ENCODE data around the gene ETS1.

Gene ETS1

DNA sequence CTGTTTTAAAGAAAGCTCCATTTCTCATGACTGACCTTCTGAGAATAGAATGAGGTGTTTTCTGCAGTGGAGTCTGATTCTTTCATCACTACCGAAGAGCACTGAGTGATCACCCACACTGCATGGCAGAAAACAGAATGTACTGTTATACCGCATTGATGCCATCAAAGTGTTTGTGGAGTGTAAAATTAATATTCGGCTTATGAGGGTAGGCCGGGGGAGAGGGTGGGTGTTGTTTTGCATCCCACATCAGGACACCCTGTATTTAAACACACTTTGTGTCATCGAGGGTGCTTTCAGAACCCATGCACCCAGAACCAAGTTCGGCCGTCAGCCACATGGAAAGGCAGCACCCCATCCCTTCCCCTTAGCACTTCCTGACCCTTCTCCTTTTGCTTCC lies 41.3 kb upstream of the ETS1 start:
- H2AFZ ChIP-seq (ENCODE audit: low read length): no peak overlapping the region
- no peak overlapping the region for H3K4me3 ChIP-seq (ENCODE audit: low read length)
- H3K9me2 ChIP-seq (replicated peaks; ENCODE audit: insufficient read depth, low read length): no peaks in the 10 kb centered on the region
- no peaks in the 10 kb centered on the region for H4K20me1 ChIP-seq (ENCODE audit: insufficient read depth, low read length)
- H3K36me3 ChIP-seq (replicated peaks; ENCODE audit: insufficient read depth, low read length): no peaks in the 10 kb centered on the region
- H3F3A ChIP-seq (ENCODE audit: insufficient read depth, low read length): peaks cover 12% of the 10 kb centered on the region
- TF ChIP-seq, protein P1, sequence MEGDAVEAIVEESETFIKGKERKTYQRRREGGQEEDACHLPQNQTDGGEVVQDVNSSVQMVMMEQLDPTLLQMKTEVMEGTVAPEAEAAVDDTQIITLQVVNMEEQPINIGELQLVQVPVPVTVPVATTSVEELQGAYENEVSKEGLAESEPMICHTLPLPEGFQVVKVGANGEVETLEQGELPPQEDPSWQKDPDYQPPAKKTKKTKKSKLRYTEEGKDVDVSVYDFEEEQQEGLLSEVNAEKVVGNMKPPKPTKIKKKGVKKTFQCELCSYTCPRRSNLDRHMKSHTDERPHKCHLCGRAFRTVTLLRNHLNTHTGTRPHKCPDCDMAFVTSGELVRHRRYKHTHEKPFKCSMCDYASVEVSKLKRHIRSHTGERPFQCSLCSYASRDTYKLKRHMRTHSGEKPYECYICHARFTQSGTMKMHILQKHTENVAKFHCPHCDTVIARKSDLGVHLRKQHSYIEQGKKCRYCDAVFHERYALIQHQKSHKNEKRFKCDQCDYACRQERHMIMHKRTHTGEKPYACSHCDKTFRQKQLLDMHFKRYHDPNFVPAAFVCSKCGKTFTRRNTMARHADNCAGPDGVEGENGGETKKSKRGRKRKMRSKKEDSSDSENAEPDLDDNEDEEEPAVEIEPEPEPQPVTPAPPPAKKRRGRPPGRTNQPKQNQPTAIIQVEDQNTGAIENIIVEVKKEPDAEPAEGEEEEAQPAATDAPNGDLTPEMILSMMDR (IDR thresholded peaks at IDR 0.05; ENCODE audit: low read length): no peak
- TF ChIP-seq EZH2phosphoT487 (IDR thresholded peaks at IDR 0.05; ENCODE audit: low read length) (no peak), EZH2 (optimal IDR thresholded peaks at IDR 0.05; ENCODE audit: low read depth, low read length) (no peak)
- H3K27me3 ChIP-seq (replicated peaks; ENCODE audit: insufficient read depth, low read length): no peaks in the 10 kb centered on the region
- no peak overlapping the region for H3K4me2 ChIP-seq (ENCODE audit: low read depth, low read length)
- H3K4me1 ChIP-seq (ENCODE audit: low read length): peaks cover 46% of the 10 kb centered on the region
- DNase-seq: no peak
- no peak overlapping the region for H3K27ac ChIP-seq (ENCODE audit: low read length)
- H3K79me2 ChIP-seq (ENCODE audit: low read length): no peaks in the 10 kb centered on the region
- no peak overlapping the region for H3K9ac ChIP-seq (ENCODE audit: low read length)
- H3K9me3 ChIP-seq (replicated peaks; ENCODE audit: insufficient read depth, low read length): no peaks in the 10 kb centered on the region

DNA sequence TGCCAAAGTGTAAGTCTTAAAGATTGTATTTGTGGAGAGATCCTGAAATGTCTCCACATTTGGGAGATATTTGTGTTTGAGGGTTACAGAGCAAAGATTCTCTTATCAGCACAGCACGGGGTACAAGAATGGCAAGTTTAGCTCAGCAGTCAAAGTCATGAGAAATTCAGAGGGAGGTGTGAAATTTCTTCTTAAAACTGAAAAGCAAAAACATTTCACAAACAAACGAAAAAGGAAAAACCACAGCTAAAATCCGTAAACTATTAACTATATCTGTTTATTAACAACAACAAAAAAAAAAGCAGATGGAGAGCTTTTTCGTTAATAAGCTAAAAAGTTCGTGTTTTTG lies 40.9 kb upstream of the ETS1 start:
- H3F3A ChIP-seq (ENCODE audit: insufficient read depth, low read length): peaks cover 16% of the 10 kb centered on the region
- H3K27me3 ChIP-seq (replicated peaks; ENCODE audit: insufficient read depth, low read length): no peaks in the 10 kb centered on the region
- no peak overlapping the region for H3K9ac ChIP-seq (ENCODE audit: low read length)
- no peak overlapping the region for H3K4me2 ChIP-seq (ENCODE audit: low read depth, low read length)
- DNase-seq: no peak
- TF ChIP-seq, protein P1 (IDR thresholded peaks at IDR 0.05; ENCODE audit: low read length): no peak
- TF ChIP-seq EZH2 (optimal IDR thresholded peaks at IDR 0.05; ENCODE audit: low read depth, low read length): no peak
- no peak for TF ChIP-seq EZH2phosphoT487 (IDR thresholded peaks at IDR 0.05; ENCODE audit: low read length)
- no peaks in the 10 kb centered on the region for H3K79me2 ChIP-seq (ENCODE audit: low read length)
- no peak overlapping the region for H3K27ac ChIP-seq (ENCODE audit: low read length)
- H2AFZ ChIP-seq (ENCODE audit: low read length): no peak overlapping the region
- H4K20me1 ChIP-seq (ENCODE audit: insufficient read depth, low read length): no peaks in the 10 kb centered on the region
- H3K9me2 ChIP-seq (replicated peaks; ENCODE audit: insufficient read depth, low read length): no peaks in the 10 kb centered on the region
- no peaks in the 10 kb centered on the region for H3K36me3 ChIP-seq (replicated peaks; ENCODE audit: insufficient read depth, low read length)
- H3K9me3 ChIP-seq (replicated peaks; ENCODE audit: insufficient read depth, low read length): no peaks in the 10 kb centered on the region
- peaks cover 49% of the 10 kb centered on the region for H3K4me1 ChIP-seq (ENCODE audit: low read length)
- no peak overlapping the region for H3K4me3 ChIP-seq (ENCODE audit: low read length)

DNA sequence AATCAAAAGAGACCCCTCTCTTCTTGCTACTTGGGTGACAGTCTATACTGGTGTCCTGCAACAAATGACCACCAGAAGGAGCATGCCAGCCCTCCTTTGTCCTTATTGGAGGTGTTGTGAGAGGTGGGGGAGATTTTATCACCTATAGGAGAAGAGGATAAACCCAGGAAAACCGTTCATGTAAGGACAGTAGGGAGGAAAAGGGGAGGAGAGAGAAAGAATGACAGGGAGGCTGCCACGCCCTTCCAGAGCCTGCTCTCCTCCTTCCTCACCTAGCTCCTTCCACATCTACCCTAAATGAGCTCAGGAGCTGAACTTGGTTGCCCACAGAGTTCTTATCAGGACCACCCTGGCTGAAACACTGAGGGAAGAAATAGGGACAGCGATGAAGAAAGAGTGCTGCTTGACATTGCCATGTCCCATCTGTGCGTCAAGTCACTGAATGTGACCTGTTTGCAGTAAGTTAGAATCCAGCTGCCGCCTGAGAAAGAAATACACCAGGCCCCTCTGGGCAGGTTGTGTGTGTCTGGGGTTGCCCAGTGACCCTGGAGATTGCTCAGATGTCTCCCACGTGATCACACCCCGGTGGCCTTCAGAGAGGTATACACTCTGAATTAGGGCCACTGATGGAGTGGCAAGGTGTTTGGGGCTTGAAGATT lies 40.4 kb upstream of the ETS1 start:
- TF ChIP-seq, protein P1 (IDR thresholded peaks at IDR 0.05; ENCODE audit: low read length): no peak; the same call in 1 of the 2 replicates
- TF ChIP-seq EZH2 (optimal IDR thresholded peaks at IDR 0.05; ENCODE audit: low read depth, low read length) (no peak), EZH2phosphoT487 (IDR thresholded peaks at IDR 0.05; ENCODE audit: low read length) (no peak)
- Histone ChIP-seq H4K20me1 (ENCODE audit: insufficient read depth, low read length) (no peaks in the 10 kb centered on the region), H3K4me1 (ENCODE audit: low read length) (peaks cover 51% of the 10 kb centered on the region), H3K4me3 (ENCODE audit: low read length) (no peak overlapping the region), H3F3A (ENCODE audit: insufficient read depth, low read length) (peaks cover 17% of the 10 kb centered on the region), H2AFZ (ENCODE audit: low read length) (no peak overlapping the region), H3K9me3 (replicated peaks; ENCODE audit: insufficient read depth, low read length) (no peaks in the 10 kb centered on the region), H3K9ac (ENCODE audit: low read length) (no peak overlapping the region), H3K27me3 (replicated peaks; ENCODE audit: insufficient read depth, low read length) (no peaks in the 10 kb centered on the region), H3K27ac (ENCODE audit: low read length) (no peak overlapping the region), H3K36me3 (replicated peaks; ENCODE audit: insufficient read depth, low read length) (no peaks in the 10 kb centered on the region), H3K79me2 (ENCODE audit: low read length) (no peaks in the 10 kb centered on the region), H3K4me2 (ENCODE audit: low read depth, low read length) (no peak overlapping the region), H3K9me2 (replicated peaks; ENCODE audit: insufficient read depth, low read length) (no peaks in the 10 kb centered on the region)
- no peak for DNase-seq

Measured in MM.1S (cell line).